SK-N-MC (cell line): ENCODE data around the gene EEIG2.

Source experiments
- EZH2 ChIP-seq: fragments of 200-600 bp; sonication (generic); IDR thresholded peaks from one replicate; pipeline ENCODE4 v1.6.1; 2017; ENCODE audit warnings: antibody characterized with exemption
- FOXP2 ChIP-seq: optimal IDR thresholded peaks from 2 replicates; pipeline ENCODE3; 2011; ENCODE audit warnings: mild to moderate bottlenecking, moderate library complexity; ENCODE audit not compliant: insufficient read depth; ENCODE audit errors: extremely low read length, control extremely low read depth
- POLR2AphosphoS5 ChIP-seq: IDR thresholded peaks from 2 replicates; pipeline ENCODE4 v1.6.1; 2012; ENCODE audit warnings: mild to moderate bottlenecking, low read depth, low read length, borderline replicate concordance

GRCh38 chr1:108606478-108606877, 46.6 kb downstream of the EEIG2 start:
- no peak for TF ChIP-seq FOXP2
- no peak for TF ChIP-seq EZH2
- no peak for TF ChIP-seq POLR2AphosphoS5
